Measurements from ENCODE around the gene LCN1. TPM values are rescaled to one million over a fixed set of nuclear protein-coding genes. Genes with fewer than 3 reads are reported as not detected.
A peak's percentile ranks its signal among the peaks of the same experiment; 100 is the strongest.

The LCN1 gene
- total RNA-seq, 1 experiment from 2014 or later, result not detected

GRCh38 chr9:135498381-135499126 is 22.7 kb upstream of the LCN1 start:
- H3K36me3 ChIP-seq (ENCODE audit: low read depth), result no peaks in the 10 kb centered on the region
- TF ChIP-seq EZH2 (IDR thresholded peaks at IDR 0.05; ENCODE audit: low read depth), result no peak
- TF ChIP-seq, protein P1, sequence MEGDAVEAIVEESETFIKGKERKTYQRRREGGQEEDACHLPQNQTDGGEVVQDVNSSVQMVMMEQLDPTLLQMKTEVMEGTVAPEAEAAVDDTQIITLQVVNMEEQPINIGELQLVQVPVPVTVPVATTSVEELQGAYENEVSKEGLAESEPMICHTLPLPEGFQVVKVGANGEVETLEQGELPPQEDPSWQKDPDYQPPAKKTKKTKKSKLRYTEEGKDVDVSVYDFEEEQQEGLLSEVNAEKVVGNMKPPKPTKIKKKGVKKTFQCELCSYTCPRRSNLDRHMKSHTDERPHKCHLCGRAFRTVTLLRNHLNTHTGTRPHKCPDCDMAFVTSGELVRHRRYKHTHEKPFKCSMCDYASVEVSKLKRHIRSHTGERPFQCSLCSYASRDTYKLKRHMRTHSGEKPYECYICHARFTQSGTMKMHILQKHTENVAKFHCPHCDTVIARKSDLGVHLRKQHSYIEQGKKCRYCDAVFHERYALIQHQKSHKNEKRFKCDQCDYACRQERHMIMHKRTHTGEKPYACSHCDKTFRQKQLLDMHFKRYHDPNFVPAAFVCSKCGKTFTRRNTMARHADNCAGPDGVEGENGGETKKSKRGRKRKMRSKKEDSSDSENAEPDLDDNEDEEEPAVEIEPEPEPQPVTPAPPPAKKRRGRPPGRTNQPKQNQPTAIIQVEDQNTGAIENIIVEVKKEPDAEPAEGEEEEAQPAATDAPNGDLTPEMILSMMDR (conservative IDR thresholded peaks at IDR 0.05), result no peak
- H3K4me3 ChIP-seq, result peak overlapping the region; percentile 63; the same call in 1 of the 2 replicates
- peaks cover 9% of the 10 kb centered on the region; the same call in 1 of the 2 replicates for H3K4me1 ChIP-seq (replicated peaks; ENCODE audit: insufficient read depth)
- H3K27ac ChIP-seq, result peak overlapping the region; percentile 59
- ChIA-PET POLR2A (ENCODE audit: unreplicated experiment) (interaction anchor here (0.6 kb wide), 1 partner anchor 21 kb away, joined by 4 read pairs; no protein-coding TSS in a partner anchor), CTCF (interaction anchor here (0.6 to 1.4 kb wide), 2 partner anchors 18 to 982 kb away, joined by 3 to 5 read pairs; no protein-coding TSS in a partner anchor)
- H3F3A ChIP-seq (ENCODE audit: insufficient read depth, low read depth), result no peaks in the 10 kb centered on the region; the same call in 1 of the 2 replicates
- no peak for DNase-seq
- no peaks in the 10 kb centered on the region for H3K9me3 ChIP-seq (ENCODE audit: insufficient read depth, low read depth)
- no TSS peak for BruUV-seq (replicated peaks)
- H3K4me2 ChIP-seq, result peak overlapping the region; percentile 91
- H3K9me2 ChIP-seq (ENCODE audit: insufficient read depth), result no peaks in the 10 kb centered on the region
- peaks cover 23% of the 10 kb centered on the region for H3K79me2 ChIP-seq (ENCODE audit: low read depth)
- H2AFZ ChIP-seq, result no peak overlapping the region
- H4K20me1 ChIP-seq (ENCODE audit: insufficient read depth), result peaks cover 12% of the 10 kb centered on the region; the same call in 1 of the 2 replicates
- intact Hi-C loops (cut with micrococcal nuclease; ENCODE audit: unreplicated experiment), result loop anchor here (1.0 kb wide), 1 partner anchor 19 kb away; the partner anchor contains the start of gene PPP1R26
- H3K27me3 ChIP-seq (ENCODE audit: insufficient read depth, low read depth), result no peaks in the 10 kb centered on the region

GRCh38 chr9:135499326-135500070 is 21.7 kb upstream of the LCN1 start:
- no peaks in the 10 kb centered on the region for H3K36me3 ChIP-seq (ENCODE audit: low read depth)
- ChIA-PET CTCF (interaction anchor here (0.5 to 1.4 kb wide), 3 partner anchors 19 to 603 kb away, joined by 3 to 5 read pairs (median 4); no protein-coding TSS in a partner anchor), POLR2A (ENCODE audit: unreplicated experiment) (interaction anchor here (0.6 kb wide), 2 partner anchors 22 to 1990 kb away, joined by 4 to 10 read pairs; no protein-coding TSS in a partner anchor)
- H3K27me3 ChIP-seq (ENCODE audit: insufficient read depth, low read depth), result no peaks in the 10 kb centered on the region
- H3K9me3 ChIP-seq (ENCODE audit: insufficient read depth, low read depth), result no peaks in the 10 kb centered on the region
- intact Hi-C loops (cut with micrococcal nuclease; ENCODE audit: unreplicated experiment), result loop anchor here (1.0 kb wide), 1 partner anchor 20 kb away; the partner anchor contains the start of gene PPP1R26
- H4K20me1 ChIP-seq (ENCODE audit: insufficient read depth), result peaks cover 22% of the 10 kb centered on the region
- peak overlapping the region; percentile 88 for H2AFZ ChIP-seq
- TF ChIP-seq, protein P1 (conservative IDR thresholded peaks at IDR 0.05), result no peak
- TF ChIP-seq EZH2 (IDR thresholded peaks at IDR 0.05; ENCODE audit: low read depth), result no peak
- peak overlapping the region; percentile 59 for H3K27ac ChIP-seq
- H3K4me2 ChIP-seq, result peak overlapping the region; percentile 91
- no peaks in the 10 kb centered on the region for H3K9me2 ChIP-seq (ENCODE audit: insufficient read depth)
- H3K4me1 ChIP-seq (replicated peaks; ENCODE audit: insufficient read depth), result peaks cover 9% of the 10 kb centered on the region; the same call in 1 of the 2 replicates
- peaks cover 23% of the 10 kb centered on the region for H3K79me2 ChIP-seq (ENCODE audit: low read depth)
- DNase-seq, result peak; percentile 88 to 97
- TSS peak; percentile 46 for BruUV-seq (replicated peaks)
- H3F3A ChIP-seq (ENCODE audit: insufficient read depth, low read depth), result no peaks in the 10 kb centered on the region; the same call in 1 of the 2 replicates
- peak overlapping the region; percentile 63 for H3K4me3 ChIP-seq

GRCh38 chr9:135500071-135500524 is 21.1 kb upstream of the LCN1 start:
- Histone ChIP-seq H2AFZ (peak overlapping the region; percentile 88), H3K36me3 (ENCODE audit: low read depth) (no peaks in the 10 kb centered on the region), H3K4me2 (peak overlapping the region; percentile 91), H3K4me1 (replicated peaks; ENCODE audit: insufficient read depth) (peaks cover 9% of the 10 kb centered on the region; the same call in 1 of the 2 replicates), H3K9me2 (ENCODE audit: insufficient read depth) (no peaks in the 10 kb centered on the region), H3F3A (ENCODE audit: insufficient read depth, low read depth) (no peaks in the 10 kb centered on the region; the same call in 1 of the 2 replicates), H3K27me3 (ENCODE audit: insufficient read depth, low read depth) (no peaks in the 10 kb centered on the region), H3K9me3 (ENCODE audit: insufficient read depth, low read depth) (no peaks in the 10 kb centered on the region), H4K20me1 (ENCODE audit: insufficient read depth) (peaks cover 28% of the 10 kb centered on the region), H3K4me3 (peak overlapping the region; percentile 63), H3K27ac (no peak overlapping the region), H3K79me2 (ENCODE audit: low read depth) (peaks cover 23% of the 10 kb centered on the region)
- CTCF ChIA-PET, result interaction anchor here (0.5 to 1.4 kb wide), 3 partner anchors 20 to 603 kb away, joined by 3 to 5 read pairs (median 4); no protein-coding TSS in a partner anchor
- no peak for DNase-seq
- no TSS peak for BruUV-seq (replicated peaks)
- no peak for TF ChIP-seq EZH2 (IDR thresholded peaks at IDR 0.05; ENCODE audit: low read depth)
- POLR2A ChIA-PET (ENCODE audit: unreplicated experiment), result interaction anchor here (0.6 kb wide), 1 partner anchor 1991 kb away, joined by 10 read pairs; no protein-coding TSS in a partner anchor
- intact Hi-C loops (cut with micrococcal nuclease; ENCODE audit: unreplicated experiment), result no loop called here

All from PC-9 (cell line).